HG03558 (cell line): ENCODE data around the gene ASPA.

Experiments
- ATAC-seq: cut with Tn5 transposase; IDR thresholded peaks from one replicate; pipeline ENCODE4 v1.9.1; 2021; ENCODE audit warnings: moderate number of reproducible peaks; ENCODE audit not compliant: unreplicated experiment; ENCODE audit errors: extremely low read depth

The ASPA gene

DNA sequence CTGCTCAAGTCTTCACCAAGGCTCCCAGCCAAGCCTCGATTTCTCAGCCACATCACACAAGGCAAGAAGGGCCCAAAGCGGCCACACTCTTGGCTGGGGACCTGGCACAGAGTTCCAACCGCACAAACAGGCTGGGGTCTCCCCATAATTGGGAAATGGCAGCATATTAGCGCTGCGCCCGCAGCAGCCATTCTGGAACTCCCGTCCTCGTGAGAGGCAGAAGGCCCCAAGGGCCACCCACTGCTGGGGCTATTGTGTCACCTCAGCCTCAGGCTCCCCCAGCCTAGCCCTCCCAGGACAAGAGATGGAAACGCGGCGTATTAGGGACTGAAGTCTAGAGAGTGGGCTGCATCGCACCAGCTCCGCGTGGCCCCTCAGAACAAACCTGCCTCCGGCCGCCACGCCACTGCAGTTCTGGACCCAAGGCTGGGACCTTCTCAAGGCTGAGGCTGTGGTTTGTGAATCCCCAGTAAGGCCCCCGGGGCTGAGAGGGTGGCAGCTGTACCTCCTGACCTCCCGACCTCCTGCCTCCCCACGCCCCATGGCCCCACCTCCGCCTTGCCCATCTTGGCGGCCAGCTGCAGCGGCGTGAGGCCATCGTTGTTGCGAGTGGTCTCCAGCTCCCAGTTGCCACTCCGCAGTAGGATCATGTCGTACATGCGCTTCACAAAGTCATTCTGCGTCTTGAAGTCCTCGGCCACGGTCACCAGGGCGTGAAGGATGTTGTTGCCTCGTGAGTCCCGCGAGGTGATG is 56.5 kb downstream of the ASPA start:
- no peak for ATAC-seq

DNA sequence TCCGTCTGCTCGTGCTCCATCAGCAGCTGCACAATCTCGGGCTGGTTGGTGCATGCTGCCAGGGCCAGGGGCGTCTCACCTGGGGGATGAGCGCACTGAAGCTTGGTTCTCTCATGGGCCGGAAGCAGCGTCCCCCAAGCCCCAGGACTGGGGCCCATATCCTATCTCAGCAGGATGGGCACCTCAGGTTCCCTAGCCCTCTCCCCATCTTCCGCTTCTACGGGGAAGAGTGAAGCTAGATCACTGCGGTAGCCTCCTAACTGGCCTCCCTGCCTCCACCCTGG is 57.0 kb downstream of the ASPA start:
- ATAC-seq: no peak

DNA sequence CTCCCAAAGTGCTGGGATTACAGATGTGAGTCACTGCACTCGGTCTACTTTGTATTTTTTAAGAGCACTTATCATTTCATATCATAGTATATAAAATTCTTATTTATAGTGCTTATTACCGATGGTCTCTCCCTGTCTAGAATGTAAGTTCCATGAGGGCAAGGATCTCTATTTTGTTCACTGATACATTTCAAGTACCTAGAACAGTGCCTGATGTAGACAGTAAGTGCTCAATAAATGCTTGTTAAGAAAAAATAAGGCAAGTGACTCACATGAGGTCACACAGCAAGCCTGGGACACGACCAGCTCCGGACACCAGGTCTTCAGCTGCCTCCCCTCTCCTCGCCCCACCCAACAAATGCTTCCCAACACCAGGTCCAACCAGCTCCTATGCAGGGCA is 58.0 kb downstream of the ASPA start:
- ATAC-seq: no peak

DNA sequence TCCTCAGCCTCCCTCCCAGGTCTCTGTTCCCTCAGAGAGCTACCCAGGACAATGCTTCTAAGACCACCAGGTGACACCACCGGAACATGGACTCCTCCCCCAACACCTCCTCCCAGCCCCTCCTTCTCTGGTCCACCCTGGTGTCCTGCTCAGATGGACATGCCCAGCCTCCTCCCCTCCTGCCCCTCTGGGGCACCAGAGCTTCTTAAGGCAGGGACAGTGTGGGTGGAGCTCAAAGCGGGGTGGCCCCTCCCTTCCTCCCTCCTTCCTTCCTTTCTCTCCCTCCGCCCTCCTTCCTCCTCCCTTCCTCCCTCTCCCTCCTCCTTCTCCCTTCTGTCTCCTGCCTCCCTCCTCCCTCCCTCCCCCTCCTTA is 59.1 kb downstream of the ASPA start:
- no peak for ATAC-seq

DNA sequence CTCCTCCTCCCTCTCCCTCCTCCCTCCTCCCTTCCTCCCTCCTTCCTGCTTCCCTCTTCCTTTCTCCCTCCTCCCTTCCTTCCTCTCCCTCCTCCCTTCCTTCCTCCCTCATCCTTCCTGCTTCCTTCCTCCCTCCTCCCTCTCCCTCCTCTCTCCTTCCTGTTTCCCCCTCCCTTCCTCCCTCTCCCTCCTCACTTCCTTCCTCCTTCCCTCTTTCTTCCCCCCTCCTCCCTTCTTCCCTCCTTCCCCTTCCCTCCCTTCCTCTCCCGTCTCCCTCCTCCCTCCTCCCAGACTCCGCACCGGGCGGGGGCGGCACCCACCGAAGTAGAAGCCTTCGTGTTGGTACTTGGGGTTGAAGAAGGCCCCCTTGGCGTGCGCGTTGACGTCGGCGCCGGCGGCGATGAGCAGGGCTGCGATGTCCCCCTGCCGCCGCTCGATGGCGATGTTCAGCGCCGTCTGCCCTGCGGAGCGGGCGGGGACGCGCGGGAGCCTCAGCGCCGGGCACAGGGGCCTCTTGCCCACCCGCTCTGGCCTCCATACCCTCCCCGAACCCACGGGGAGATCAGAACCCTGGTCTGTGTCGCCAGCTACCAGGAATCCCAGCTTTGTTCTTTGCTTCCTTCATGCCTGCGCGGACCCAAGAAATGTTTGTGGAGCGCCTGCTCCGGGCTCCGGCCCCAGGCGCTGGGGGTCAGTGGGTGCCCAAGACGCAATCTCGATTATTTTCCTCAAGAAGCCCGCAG is 59.6 kb downstream of the ASPA start:
- ATAC-seq: no peak

DNA sequence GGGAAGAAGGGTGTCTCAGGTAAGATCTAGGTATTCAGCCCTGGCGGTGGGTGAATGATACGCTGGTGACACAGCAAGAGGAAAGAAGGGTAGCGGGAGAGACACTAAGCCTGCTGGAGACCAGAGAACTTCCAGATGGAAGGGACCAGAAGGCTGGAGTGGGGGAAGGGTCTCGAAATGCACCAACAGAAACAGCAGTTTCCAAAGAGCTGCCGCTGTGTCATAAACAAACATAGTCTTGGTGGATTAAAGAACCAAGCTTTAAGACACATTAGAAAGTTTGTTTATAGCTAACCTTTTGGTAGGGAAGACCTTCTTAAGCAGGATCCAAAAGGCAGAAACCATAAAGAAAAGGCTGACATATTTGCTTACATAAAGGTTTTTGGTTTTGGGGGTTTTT is 60.9 kb downstream of the ASPA start:
- no peak for ATAC-seq

DNA sequence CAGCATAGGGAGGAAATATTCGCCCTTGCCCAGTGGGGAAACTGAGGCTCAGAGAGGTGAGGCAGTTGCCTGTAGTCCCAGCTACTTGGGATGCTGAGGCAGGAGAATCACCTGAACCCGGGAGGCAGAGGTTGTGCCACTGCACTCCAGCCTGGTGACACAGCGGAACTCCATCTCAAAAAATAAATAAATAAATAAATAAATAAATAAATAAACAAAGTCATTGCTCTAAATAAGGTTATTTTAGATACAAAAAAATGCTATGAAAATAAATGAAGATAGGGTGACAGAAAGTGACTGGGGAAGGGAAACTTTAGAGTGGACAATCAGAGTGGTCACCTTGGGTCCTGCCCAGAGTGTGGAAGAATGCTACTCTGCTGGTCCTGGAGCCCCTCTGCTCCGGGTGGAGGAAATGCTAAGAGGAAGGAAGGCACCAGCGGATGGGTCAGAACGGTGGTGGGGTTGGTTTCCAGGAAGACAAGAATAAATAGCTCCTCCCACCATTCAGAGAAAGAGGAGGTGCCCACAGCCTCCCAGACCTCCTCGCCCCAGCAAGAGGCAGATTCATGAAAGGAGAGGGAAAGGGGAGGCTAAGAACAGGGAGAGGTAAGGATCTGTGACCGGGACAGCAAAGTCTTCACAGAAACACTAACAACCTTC is 64.2 kb downstream of the ASPA start:
- no peak for ATAC-seq

DNA sequence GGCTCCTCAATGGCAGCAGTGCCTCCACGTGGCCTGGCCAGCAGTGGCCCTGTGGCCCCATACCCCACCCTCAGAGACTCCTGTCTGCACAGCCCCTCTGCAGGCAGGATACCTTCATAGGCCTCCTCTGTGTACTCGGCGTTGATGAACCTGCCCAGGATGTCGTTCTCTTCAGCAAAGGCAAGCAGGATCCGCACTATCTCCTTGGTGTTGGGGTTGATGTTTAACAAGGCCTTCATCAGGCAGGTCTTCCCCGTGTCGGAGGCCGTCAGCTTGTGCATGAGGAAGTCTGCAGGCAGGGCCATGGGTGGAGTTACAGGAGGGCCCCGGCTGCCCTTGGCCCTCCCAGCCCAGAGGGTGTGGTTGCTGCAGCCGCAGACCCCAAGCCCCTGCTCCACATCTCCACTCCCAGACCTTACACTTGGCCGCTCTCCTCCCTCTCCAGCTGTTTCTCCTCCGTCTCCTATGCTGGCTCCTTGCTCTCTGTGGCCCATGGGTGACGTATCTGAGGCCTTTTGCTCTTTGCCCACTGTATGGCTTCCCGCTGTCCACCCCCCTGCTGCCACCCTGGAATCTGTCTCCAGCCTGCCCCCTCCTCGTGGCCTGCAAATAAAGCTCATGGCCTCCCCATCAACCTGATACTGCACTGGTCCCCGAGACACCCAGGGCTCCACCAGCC is 66.8 kb downstream of the ASPA start:
- ATAC-seq: no peak

DNA sequence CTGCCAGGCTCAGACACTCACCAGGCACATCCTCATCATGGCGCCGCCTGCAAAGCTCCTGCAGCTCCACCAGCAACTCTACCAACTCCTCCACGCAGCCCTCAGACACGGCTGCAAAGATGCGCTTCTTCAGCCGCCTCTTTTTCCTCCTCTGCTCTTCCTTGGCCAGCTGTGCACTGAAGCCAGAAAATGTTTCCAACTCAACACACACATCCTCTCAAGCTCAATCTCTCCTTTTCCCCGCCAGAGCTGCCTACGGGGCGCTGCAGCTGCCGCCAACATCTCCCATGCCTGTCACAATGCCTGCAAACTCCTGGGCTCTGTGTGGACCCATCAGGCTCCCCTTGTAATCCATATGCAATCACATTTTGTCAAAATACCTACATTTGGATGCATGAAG is 67.7 kb downstream of the ASPA start:
- no peak for ATAC-seq

DNA sequence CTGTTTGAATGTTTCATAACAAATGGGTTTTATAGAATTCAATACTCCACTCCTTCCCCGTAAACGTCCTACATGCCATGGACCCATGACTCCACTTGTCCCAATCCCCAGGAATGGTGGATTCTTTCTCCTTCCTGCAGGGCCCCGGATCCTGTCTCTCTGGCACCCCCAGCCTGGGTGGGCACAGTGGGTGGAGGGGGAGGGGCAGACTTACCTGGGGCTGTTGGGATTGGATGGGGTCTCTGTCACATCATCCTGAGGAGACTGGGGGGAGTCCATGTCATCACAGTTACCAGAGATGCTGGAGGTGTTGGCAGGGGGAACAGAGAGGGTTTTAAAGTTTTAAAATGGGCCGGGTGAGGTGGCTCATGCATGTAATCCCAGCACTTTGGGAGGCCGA is 68.6 kb downstream of the ASPA start:
- no peak for ATAC-seq

DNA sequence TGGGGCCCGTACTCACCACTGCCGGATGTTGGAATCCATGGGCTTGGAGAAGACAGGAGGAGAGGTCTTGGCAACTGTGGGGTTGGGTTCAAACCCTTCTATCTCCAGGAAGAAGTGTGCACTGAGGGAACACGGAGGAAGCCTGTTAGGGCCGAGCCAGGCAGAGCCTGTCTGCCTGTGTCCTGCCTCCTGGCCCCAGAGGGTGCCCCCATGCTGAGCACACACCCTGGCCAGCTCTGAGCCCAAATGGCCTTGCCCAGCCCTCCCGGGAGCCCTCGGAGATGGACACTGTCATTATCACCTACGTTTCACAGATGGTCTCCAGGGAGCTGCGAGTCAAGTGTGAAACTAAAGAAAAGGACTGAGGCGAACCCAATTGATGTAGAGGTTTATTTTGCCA is 69.4 kb downstream of the ASPA start:
- ATAC-seq: no peak

DNA sequence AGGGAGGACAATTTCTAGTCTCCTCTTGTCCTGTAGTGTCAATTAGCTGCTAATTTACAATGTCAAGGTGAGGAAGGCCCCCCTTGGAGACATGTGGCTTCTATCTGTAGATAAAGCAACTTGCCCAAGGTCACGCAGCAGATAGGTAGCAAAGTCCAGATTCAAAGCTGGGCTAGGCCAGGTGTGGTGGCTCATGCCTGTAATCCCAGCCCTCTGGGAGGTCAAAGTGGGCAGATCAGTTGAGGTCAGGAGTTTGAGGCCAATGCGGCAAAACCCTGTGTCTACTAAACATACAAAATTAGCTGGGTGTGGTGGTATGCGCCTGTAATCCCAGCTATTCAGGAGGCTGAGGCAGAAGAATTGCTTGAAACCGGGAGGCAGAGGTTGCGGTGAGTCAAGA is 70.7 kb downstream of the ASPA start:
- ATAC-seq: no peak

DNA sequence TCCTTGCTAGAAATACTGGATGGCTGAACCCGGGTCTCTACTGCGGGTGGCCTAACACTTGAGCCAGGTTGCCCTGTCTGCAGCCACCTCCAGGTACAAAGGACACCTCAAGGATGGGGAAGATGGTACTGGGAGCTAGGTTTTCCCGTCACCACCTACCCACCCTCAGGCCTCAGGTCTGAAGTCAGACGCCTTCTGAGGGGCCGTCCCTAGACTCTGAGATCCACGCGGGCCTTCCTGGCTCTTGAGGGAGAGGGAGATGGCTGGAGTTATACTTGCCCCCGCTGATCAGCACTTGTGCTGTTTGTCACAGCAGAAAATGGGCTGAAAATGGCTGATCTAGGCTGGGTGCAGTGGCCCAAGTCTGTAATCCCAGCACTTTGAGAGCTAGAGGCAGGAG is 71.2 kb downstream of the ASPA start:
- ATAC-seq: no peak

DNA sequence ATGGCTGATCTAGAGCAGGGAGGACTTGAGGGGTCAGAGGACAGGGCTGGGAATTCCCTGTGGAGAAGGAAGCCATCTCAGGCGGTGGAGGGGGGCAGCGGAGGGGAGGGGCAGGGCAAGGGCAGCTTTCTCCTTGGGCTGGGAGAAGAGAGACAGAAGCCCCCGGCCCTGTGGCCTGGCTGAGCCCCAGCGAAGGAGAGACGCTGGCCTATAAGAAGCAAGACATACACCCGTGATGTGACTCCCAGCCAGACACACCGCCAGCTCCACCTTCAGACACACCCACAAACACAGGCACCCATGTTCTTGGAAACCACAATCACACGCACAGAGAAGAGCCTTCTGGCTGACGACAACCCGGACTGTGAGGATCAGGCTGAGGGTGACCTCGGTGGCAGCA is 71.8 kb downstream of the ASPA start:
- ATAC-seq: no peak

DNA sequence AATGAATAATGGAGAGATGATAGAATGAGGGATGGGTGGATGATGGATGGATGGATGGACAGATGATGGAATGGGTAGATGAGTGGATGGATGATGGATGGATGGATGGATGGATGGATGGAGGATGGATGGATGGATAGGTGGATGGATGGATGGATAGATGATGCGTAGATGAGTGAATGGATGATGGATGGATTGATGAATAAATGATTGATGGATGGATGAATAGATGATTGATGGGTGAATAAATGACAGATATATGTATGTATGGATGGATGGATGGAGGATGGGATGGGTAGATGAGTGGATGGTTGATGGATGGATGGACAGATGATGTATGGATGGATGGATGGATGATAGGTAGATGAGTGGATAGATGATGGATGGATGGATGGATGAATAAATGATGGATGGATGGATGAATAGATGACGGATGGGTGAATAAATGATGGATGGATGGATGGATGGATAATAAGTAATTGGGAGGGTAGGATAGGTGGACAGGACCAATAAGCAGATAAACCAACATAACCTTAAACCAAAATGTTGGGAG is 73.9 kb downstream of the ASPA start:
- ATAC-seq: no peak

DNA sequence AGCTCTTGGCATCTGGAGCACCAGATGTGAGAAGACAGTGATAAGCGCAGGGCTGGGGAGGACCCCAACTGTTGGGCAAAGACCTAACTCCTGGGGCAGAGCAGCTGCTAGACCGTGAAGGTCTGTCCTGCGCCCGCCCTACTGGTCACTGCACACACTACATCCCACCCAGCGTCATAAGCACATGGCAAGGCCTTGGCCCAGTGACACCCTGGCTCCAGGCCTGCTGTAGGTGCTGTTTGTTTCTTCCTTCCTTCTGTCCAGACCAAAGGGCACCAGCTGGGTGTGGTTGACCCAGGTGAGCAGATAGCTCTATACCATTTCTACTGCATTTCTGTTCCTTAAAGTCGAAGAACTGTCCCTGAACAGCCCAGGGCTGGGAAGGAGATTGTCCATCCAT is 75.4 kb downstream of the ASPA start:
- ATAC-seq: no peak

DNA sequence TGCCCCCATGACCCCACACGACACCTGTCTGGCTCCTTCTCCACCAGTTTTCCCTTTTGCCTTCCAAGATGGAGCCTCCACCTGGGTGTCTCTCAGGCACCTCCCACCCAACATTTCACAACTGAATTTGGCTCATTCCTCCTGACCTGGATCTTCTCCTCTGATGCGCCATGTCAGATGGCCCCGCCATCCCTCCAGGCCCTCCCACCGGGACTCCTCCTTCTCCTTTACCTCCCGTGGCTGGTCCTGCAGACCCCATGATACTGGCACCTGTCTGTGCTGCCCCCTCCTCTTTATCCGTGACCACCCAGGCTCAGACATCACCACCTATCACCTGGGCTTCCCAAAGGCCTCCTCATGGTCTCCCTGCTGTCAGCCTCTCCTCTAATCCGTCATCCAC is 77.1 kb downstream of the ASPA start:
- ATAC-seq: no peak
